Loucy (cell line): Measurements from ENCODE around the gene KIRREL3.

Experiments
- H2AFZ ChIP-seq: fragments of 200-600 bp; sonication (generic); 2 replicates; pipeline ENCODE4 v1.6.0; 2016; ENCODE audit warnings: antibody characterized with exemption, mild to moderate bottlenecking, low read length, moderate library complexity
- H3F3A ChIP-seq: fragments of 200-600 bp; 2 replicates; pipeline ENCODE4 v1.6.0; 2016; ENCODE audit warnings: antibody characterized with exemption, low read depth, mild to moderate bottlenecking
- H3K27me3 ChIP-seq: fragments of 200-600 bp; sonication (generic); 2 replicates; pipeline ENCODE4 v1.6.1; 2014; ENCODE audit warnings: low read length, mild to moderate bottlenecking; ENCODE audit not compliant: insufficient read depth, poor library complexity, severe bottlenecking
- H3K36me3 ChIP-seq: fragments of 200-600 bp; sonication (generic); 2 replicates; pipeline ENCODE4 v1.6.1; 2016; ENCODE audit warnings: low read length; ENCODE audit not compliant: insufficient read depth
- H3K4me1 ChIP-seq: fragments of 200-600 bp; sonication (generic); 2 replicates; pipeline ENCODE4 v1.5.1; 2014; ENCODE audit warnings: low read length, mild to moderate bottlenecking; ENCODE audit not compliant: insufficient read depth, poor library complexity, severe bottlenecking
- H3K4me2 ChIP-seq: fragments of 200-600 bp; sonication (generic); 2 replicates; pipeline ENCODE4 v1.6.0; 2014; ENCODE audit warnings: antibody characterized with exemption, low read length, low read depth, mild to moderate bottlenecking; ENCODE audit not compliant: poor library complexity, severe bottlenecking
- H3K4me3 ChIP-seq: fragments of 200-600 bp; sonication (generic); 2 replicates; pipeline ENCODE4 v1.5.1; 2014; ENCODE audit warnings: low read length, mild to moderate bottlenecking, mixed read lengths; ENCODE audit not compliant: poor library complexity, severe bottlenecking
- H3K79me2 ChIP-seq: fragments of 200-600 bp; sonication (generic); 2 replicates; pipeline ENCODE4 v1.6.1; 2014; ENCODE audit warnings: low read length; ENCODE audit not compliant: insufficient read depth
- H3K9ac ChIP-seq: fragments of 200-600 bp; sonication (generic); 2 replicates; pipeline ENCODE4 v1.6.0; 2014; ENCODE audit warnings: mild to moderate bottlenecking, low read depth, low read length, moderate library complexity; ENCODE audit not compliant: poor library complexity, severe bottlenecking
- H3K9me2 ChIP-seq: fragments of 200-600 bp; sonication (generic); replicated peaks from 2 replicates; pipeline ENCODE4 v1.6.1; 2016; ENCODE audit warnings: low read depth, low read length, mixed read lengths
- H3K9me3 ChIP-seq: fragments of 200-600 bp; sonication (generic); 2 replicates; pipeline ENCODE4 v1.6.1; 2014; ENCODE audit warnings: mild to moderate bottlenecking, antibody characterized with exemption, low read length, low read depth; ENCODE audit not compliant: insufficient read depth
- H4K20me1 ChIP-seq: fragments of 200-600 bp; sonication (generic); 2 replicates; pipeline ENCODE4 v1.6.0; 2014; ENCODE audit warnings: antibody characterized with exemption, low read length, mild to moderate bottlenecking; ENCODE audit not compliant: insufficient read depth, poor library complexity, severe bottlenecking
- EZH2phosphoT487 ChIP-seq: fragments of 200-600 bp; IDR thresholded peaks from 2 replicates; pipeline ENCODE4 v1.6.1; 2018; ENCODE audit warnings: antibody characterized with exemption, mild to moderate bottlenecking, moderate library complexity, borderline replicate concordance
- TF ChIP-seq, protein P1 (sequence below): fragments of 200-600 bp; sonication (generic); conservative IDR thresholded peaks from 2 replicates; pipeline ENCODE4 v1.5.1; 2014; ENCODE audit warnings: mild to moderate bottlenecking, antibody characterized with exemption, low read length

KIRREL3 gene

DNA sequence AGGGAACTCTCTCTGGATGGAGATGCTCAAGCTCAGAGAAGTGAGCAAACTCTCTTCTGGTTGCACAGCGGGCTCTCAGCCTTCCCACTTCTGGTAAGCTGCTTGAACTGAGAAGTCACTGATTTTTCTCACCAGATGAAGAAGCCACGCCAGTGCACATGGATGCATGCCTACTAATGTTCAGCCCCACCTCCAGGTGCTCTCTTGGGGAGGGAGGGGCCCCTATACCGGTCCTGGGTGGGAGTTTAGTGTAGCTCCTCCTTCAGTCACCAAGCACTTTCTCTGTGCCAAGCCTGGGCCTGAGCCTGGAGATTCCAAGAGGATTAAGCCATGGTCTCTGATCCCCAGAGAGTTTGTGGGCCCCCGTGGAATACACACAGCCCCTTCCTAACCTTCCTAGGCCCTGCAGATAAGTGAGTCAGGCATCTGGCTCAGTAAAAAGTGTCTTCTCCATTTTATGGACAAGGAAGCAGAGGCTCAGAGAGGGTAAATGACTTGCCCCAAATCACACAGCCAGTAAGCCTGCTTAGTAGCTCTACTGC is 502.9 kb downstream of the KIRREL3 start:
- no peaks in the 10 kb centered on the region for H3K9me2 ChIP-seq
- no peak for TF ChIP-seq EZH2phosphoT487
- TF ChIP-seq, protein P1, sequence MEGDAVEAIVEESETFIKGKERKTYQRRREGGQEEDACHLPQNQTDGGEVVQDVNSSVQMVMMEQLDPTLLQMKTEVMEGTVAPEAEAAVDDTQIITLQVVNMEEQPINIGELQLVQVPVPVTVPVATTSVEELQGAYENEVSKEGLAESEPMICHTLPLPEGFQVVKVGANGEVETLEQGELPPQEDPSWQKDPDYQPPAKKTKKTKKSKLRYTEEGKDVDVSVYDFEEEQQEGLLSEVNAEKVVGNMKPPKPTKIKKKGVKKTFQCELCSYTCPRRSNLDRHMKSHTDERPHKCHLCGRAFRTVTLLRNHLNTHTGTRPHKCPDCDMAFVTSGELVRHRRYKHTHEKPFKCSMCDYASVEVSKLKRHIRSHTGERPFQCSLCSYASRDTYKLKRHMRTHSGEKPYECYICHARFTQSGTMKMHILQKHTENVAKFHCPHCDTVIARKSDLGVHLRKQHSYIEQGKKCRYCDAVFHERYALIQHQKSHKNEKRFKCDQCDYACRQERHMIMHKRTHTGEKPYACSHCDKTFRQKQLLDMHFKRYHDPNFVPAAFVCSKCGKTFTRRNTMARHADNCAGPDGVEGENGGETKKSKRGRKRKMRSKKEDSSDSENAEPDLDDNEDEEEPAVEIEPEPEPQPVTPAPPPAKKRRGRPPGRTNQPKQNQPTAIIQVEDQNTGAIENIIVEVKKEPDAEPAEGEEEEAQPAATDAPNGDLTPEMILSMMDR: no peak
- H3F3A ChIP-seq: no peaks in the 10 kb centered on the region
- H3K4me3 ChIP-seq: no peak overlapping the region
- H3K9me3 ChIP-seq: no peaks in the 10 kb centered on the region
- H3K36me3 ChIP-seq: no peaks in the 10 kb centered on the region
- no peak overlapping the region for H3K9ac ChIP-seq
- no peaks in the 10 kb centered on the region for H3K79me2 ChIP-seq
- H3K4me2 ChIP-seq: no peak overlapping the region
- H2AFZ ChIP-seq: no peak overlapping the region
- H3K4me1 ChIP-seq: no peaks in the 10 kb centered on the region
- no peaks in the 10 kb centered on the region for H3K27me3 ChIP-seq
- no peaks in the 10 kb centered on the region for H4K20me1 ChIP-seq

DNA sequence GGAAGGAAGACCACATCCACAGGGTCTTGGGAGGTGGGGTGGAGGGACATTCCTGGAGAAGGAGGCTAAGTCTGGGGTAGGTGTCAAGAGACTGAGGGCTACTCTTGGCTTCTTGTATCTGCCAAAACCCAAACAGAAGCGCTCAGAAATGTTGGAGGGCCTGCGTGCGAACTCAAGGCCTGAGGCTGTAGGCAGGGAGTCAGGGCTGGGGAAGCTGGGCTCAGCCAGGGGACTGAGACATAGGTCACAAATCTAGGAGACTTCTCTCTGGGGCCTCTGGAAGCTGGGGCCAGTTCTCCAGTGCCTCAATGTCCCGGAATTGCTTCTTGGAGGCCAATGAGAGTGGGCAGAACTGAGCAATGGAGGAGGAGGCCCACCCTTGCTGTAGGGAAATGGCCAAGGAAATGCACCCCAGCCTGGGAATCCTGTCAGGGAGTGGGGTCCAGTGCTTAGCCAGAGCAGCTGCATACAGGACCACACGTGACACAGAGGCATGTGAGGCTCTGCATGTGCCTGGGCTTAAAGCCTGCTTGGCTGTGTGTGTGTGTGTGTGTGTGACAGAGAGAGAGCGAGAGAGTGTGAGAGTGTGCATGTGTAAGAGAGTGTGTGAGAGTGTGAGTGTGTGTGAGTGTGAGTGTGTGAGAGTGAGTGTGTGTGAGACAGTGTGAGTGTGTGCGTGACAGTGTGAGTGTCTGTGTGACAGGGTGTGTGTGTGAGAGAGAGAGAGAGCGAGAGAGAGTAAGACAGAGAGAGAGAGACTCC is 503.8 kb downstream of the KIRREL3 start:
- no peak overlapping the region for H3K4me3 ChIP-seq
- H3K79me2 ChIP-seq: no peaks in the 10 kb centered on the region
- H3K4me2 ChIP-seq: no peak overlapping the region

DNA sequence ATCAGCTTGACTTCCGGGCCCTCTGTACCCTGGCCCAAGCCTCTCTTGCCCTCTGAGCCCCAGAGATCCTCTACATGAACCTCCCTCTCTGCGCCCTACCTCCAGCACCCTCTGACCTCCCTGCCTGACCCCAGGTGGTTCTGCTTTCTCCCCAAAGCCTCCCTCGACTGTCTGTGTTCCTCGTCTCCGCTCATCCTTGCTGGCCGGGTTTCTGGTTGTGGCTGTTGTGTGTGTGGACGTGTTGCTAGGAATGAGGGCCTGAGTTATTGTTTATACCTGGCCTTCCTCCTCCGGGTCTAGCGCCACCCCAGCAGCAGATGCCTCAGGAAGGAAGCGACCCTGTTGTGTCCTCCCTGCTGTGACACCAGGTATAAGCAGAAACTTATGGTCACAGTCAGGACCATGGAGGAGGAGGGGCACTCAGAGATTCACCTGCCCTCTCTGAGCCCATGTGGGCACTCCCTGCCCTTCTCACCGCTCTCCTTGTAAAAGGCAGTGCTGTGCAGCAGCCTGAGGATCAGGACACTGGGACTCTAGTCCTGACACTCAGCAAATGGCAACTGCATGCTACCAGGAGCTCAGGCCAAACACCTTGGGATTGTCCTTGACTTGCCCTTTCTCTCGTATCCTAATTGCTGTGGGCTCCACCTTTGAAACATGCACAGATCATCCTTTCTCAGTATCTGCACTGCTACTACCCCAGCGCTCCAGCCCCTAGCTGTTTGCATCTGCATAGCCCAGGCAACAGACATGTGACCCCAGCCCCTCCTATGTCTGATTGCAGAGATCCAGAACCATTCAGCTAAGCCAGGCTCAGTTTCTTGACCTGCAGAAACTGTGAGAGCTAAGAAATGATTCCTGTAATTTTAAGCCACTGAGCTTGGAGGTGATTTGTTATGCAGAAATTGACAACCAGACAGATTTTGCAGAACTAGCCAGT is 505.0 kb downstream of the KIRREL3 start:
- Histone ChIP-seq H3K4me1 (no peaks in the 10 kb centered on the region), H3K79me2 (no peaks in the 10 kb centered on the region), H3K4me3 (no peak overlapping the region), H3K27me3 (no peaks in the 10 kb centered on the region), H4K20me1 (no peaks in the 10 kb centered on the region), H3K9ac (no peak overlapping the region), H3K36me3 (no peaks in the 10 kb centered on the region), H3F3A (no peaks in the 10 kb centered on the region), H3K9me3 (no peaks in the 10 kb centered on the region), H2AFZ (no peak overlapping the region), H3K4me2 (no peak overlapping the region), H3K9me2 (no peaks in the 10 kb centered on the region)
- TF ChIP-seq, protein P1: no peak
- no peak for TF ChIP-seq EZH2phosphoT487

More for the DNA sequence above, 503.8 kb downstream of the KIRREL3 start:
- no peak for TF ChIP-seq EZH2phosphoT487
- TF ChIP-seq, protein P1: no peak
- H2AFZ ChIP-seq: no peak overlapping the region
- no peaks in the 10 kb centered on the region for H3K9me2 ChIP-seq
- H3K27me3 ChIP-seq: no peaks in the 10 kb centered on the region
- no peaks in the 10 kb centered on the region for H3K36me3 ChIP-seq
- H3K9ac ChIP-seq: no peak overlapping the region
- H3F3A ChIP-seq: no peaks in the 10 kb centered on the region
- no peaks in the 10 kb centered on the region for H3K4me1 ChIP-seq
- H3K9me3 ChIP-seq: no peaks in the 10 kb centered on the region
- H4K20me1 ChIP-seq: no peaks in the 10 kb centered on the region
